Tibial nerve (tissue), 4 donors: ENCODE measurements around the gene TLK1. TPM values are rescaled to one million over a fixed set of nuclear protein-coding genes. Genes with fewer than 3 reads are reported as not detected.

ENCODE experiments used
- DNase-seq, 2 donors: peaks; one replicate each; pipeline ENCODE4 v3.0.0-alpha.2; 2019; ENCODE audit warnings: low spot score in 2 of 2
- H3K27ac ChIP-seq, 4 donors: fragments of 200-600 bp; sonication (generic) in 3 of 4; one replicate each; pipeline ENCODE4 v1.5.1; 2017 to 2019; ENCODE audit warnings: mild to moderate bottlenecking in 1 of 4
- H3K27me3 ChIP-seq, 2 donors: fragments of 200-600 bp; sonication (generic) in 1 of 2; one replicate each; pipeline versions ENCODE4 v1.5.1 to v1.6.0; 2017 to 2019
- H3K36me3 ChIP-seq, 3 donors: fragments of 200-600 bp; sonication (generic); one replicate each; pipeline ENCODE4 v1.5.1; 2018 to 2019
- H3K4me1 ChIP-seq, 4 donors: fragments of 200-600 bp; sonication (generic) in 3 of 4; one replicate each; pipeline ENCODE4 v1.5.1; 2017 to 2019
- H3K4me3 ChIP-seq, 4 donors: fragments of 200-600 bp; sonication (generic) in 3 of 4; one replicate each; pipeline ENCODE4 v1.5.1; 2017 to 2019; ENCODE audit warnings: mild to moderate bottlenecking in 1 of 4, moderate library complexity in 1 of 4
- H3K9me3 ChIP-seq, 4 donors: fragments of 200-600 bp; sonication (generic) in 3 of 4; one replicate each; pipeline ENCODE4 v1.5.1; 2017 to 2019
- CTCF ChIP-seq, 5 experiments: fragments of 200-600 bp in 3 of 5; fragments of 450-650 bp in 2 of 5; sonication (generic) in 3 of 5; IDR thresholded peaks; one replicate each; pipeline ENCODE4 v1.5.1; 2016 to 2019; ENCODE audit warnings: antibody characterized with exemption in 5 of 5, mild to moderate bottlenecking in 3 of 5, moderate library complexity in 2 of 5
- EP300 ChIP-seq, 2 donors: sonication (generic); formaldehyde crosslinking; IDR thresholded peaks; one replicate each; pipeline ENCODE4 v1.6.1; 2017; ENCODE audit warnings: antibody characterized with exemption in 2 of 2, mild to moderate bottlenecking in 1 of 2
- POLR2A ChIP-seq, 2 donors: fragments of 450-650 bp; IDR thresholded peaks; one replicate each; pipeline ENCODE4 v1.6.1; 2017; ENCODE audit warnings: antibody characterized with exemption in 2 of 2, mild to moderate bottlenecking in 2 of 2, moderate library complexity in 2 of 2
- WGBS, 2 donors: methylation state at CpG; one replicate each; pipeline ENCODE4 v1.1.5; 2018; 5-methylcytosine and 5-hydroxymethylcytosine counted together
- total RNA-seq, 4 donors: library from RNA; depleted of rRNA; stranded (reverse); fragments of >200 nt; gene quantifications; one replicate each; pipeline ENCODE4 v1.1.0, GENCODE V29; 2016

TLK1 gene
- total RNA-seq, 4 donors from 2014 or later = 25.7 to 54.7 (median 45.4) TPM

- WGBS, 2 donors = 79 to 86% methylated on average over 1 of the region's 1 CpG
- H3K27ac ChIP-seq = no peak overlapping the region
- no peak for TF ChIP-seq EP300 (IDR thresholded peaks at IDR 0.05)
- no peak for TF ChIP-seq CTCF (IDR thresholded peaks at IDR 0.05)
- no peak for TF ChIP-seq POLR2A (IDR thresholded peaks at IDR 0.05)
- H3K27me3 ChIP-seq = no peaks in the 10 kb centered on the region
- peaks cover 0 to 7% (median 0%) of the 10 kb centered on the region in 4 donors for H3K4me1 ChIP-seq
- no peaks in the 10 kb centered on the region for H3K9me3 ChIP-seq
- H3K36me3 ChIP-seq = peaks cover 0 to 7% (median 0%) of the 10 kb centered on the region in 3 donors
- H3K4me3 ChIP-seq = no peak overlapping the region
- DNase-seq = no peak
Measured at GRCh38 chr2:171087547-171087946, 73.1 kb downstream of the TLK1 start.

DNA sequence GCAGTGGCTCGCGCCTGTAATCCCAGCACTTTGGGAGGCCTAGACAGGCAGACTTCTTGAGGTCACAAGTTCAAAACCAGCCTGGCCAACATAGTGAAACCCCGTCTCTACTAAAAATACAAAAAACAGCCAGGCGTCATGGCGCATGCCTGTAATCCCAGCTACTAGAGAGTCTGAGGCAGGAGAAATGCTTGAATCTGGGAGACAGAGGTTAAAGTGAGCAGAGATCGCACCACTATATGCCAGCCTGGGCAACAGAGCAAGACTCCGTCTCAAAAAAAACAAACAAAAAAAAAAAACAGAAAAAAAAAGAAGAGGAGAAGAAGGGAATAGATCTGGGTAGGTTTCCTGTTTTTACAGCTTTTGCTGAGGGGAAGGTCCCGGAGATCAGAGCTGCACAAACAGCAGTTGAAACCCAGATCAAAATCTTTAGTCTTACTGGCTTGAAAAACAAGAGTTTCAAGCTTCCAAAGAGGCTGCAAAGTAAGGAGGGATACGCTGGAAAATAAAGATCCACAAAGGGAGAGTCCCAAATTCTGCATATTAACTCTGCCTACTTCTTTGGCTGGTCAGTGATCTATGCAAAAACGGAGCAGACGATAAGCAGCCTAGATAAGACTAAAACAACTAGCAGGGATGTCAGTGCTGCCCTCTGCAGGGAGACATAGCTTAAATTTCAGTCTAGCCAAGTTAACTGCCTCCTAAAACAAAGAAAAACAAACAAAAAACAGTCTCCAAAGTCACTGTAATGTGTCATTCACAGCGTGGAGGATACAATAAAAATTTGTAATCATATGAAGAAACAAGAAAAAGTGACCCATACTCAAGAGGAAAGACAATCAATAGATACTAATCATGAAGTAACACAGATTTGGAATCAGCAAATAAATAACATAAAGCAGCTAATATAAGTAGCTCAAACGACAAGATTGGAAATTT, 74.1 kb downstream of the TLK1 start:
- TF ChIP-seq POLR2A (IDR thresholded peaks at IDR 0.05) = no peak
- TF ChIP-seq CTCF (IDR thresholded peaks at IDR 0.05) = peak in 4 of 5 experiments; percentile 27 to 41 (median 40)
- peak in 1 of 2 donors; percentile 30 for DNase-seq
- Histone ChIP-seq H3K27ac (no peak overlapping the region), H3K27me3 (no peaks in the 10 kb centered on the region), H3K4me3 (no peak overlapping the region), H3K4me1 (peaks cover 0 to 7% (median 0%) of the 10 kb centered on the region in 4 donors), H3K36me3 (peaks cover 0 to 4% (median 0%) of the 10 kb centered on the region in 3 donors), H3K9me3 (no peaks in the 10 kb centered on the region)
- WGBS, 2 donors = 41 to 48% methylated on average over 13 of the region's 13 CpGs

DNA sequence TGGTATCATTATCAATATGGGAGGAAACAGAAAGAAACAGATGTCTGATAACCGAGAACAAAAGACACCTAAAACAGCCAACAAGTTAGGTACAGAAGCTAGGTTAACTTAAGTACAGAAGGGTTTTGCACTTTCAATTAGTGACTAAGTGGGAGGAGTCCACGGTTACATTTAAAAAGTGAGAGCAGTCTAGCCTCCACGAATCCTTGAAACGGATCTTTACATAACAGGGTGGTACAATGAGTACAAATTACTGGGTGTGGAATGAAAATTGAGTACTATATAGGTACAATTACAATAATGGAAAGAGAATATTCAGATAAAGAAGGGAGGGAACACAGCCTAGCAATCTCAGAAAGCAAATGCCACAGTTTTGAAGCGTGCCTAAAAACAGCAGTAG, 76.6 kb downstream of the TLK1 start:
- H3K4me3 ChIP-seq = no peak overlapping the region
- H3K36me3 ChIP-seq = peaks cover 0 to 4% (median 0%) of the 10 kb centered on the region in 3 donors
- H3K9me3 ChIP-seq = no peaks in the 10 kb centered on the region
- H3K27ac ChIP-seq = no peak overlapping the region
- TF ChIP-seq POLR2A (IDR thresholded peaks at IDR 0.05) = no peak
- TF ChIP-seq CTCF (IDR thresholded peaks at IDR 0.05) = no peak
- TF ChIP-seq EP300 (IDR thresholded peaks at IDR 0.05) = no peak
- DNase-seq = no peak
- H3K4me1 ChIP-seq = peaks cover 0 to 7% (median 0%) of the 10 kb centered on the region in 4 donors
- no peaks in the 10 kb centered on the region for H3K27me3 ChIP-seq
- 77 to 81% methylated on average over 5 of the region's 5 CpGs for WGBS, 2 donors

DNA sequence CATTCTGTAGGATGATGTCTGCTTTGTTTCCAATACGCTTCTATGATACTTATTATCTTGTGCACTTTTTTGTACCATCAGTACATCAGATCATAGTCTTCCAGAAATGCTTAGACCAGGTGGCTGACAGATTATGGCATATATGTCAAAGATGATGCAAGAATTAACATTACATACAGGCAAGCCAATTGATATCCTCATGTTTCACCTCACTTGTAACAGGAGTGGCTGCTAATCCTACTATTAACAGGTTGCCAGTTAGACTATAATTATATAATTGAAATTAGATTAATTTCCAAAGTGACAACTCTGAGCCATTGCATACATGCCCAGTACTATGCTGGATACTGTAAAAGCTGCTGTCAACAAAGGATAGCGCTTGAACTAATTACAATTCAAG, 77.2 kb downstream of the TLK1 start:
- peaks cover 0 to 7% (median 0%) of the 10 kb centered on the region in 4 donors for H3K4me1 ChIP-seq
- H3K4me3 ChIP-seq = no peak overlapping the region
- 97 to 99% methylated on average over 2 of the region's 2 CpGs for WGBS, 2 donors
- no peak for DNase-seq
- H3K9me3 ChIP-seq = no peaks in the 10 kb centered on the region
- TF ChIP-seq CTCF (IDR thresholded peaks at IDR 0.05) (no peak), POLR2A (IDR thresholded peaks at IDR 0.05) (no peak), EP300 (IDR thresholded peaks at IDR 0.05) (no peak)
- no peaks in the 10 kb centered on the region for H3K27me3 ChIP-seq
- H3K27ac ChIP-seq = no peak overlapping the region
- peaks cover 0 to 4% (median 0%) of the 10 kb centered on the region in 3 donors for H3K36me3 ChIP-seq

- Histone ChIP-seq H3K36me3 (peaks cover 0 to 4% (median 0%) of the 10 kb centered on the region in 3 donors), H3K27ac (no peak overlapping the region), H3K4me1 (peaks cover 0 to 3% (median 0%) of the 10 kb centered on the region in 4 donors), H3K9me3 (no peaks in the 10 kb centered on the region), H3K4me3 (no peak overlapping the region), H3K27me3 (no peaks in the 10 kb centered on the region)
- WGBS, 2 donors = 91 to 94% methylated on average over 3 of the region's 3 CpGs
- TF ChIP-seq CTCF (IDR thresholded peaks at IDR 0.05) (no peak), POLR2A (IDR thresholded peaks at IDR 0.05) (no peak), EP300 (IDR thresholded peaks at IDR 0.05) (no peak)
- DNase-seq = no peak
Measured at GRCh38 chr2:171081649-171082111, 79.0 kb downstream of the TLK1 start.
